Activated T-helper 9 cell treated with anti-CD3 and anti-CD28 coated beads, Interleukin-2, amount 50 U/mL, for 16 hours (primary cell): ENCODE data around the gene PRR5.
"Not testable (repeated sequence)": the region's sequence is repeated elsewhere in the genome, so short reads cannot be mapped to it uniquely, and the experiment has no call there.

ENCODE experiments used
- DNase-seq: peaks from one replicate; pipeline ENCODE4 v3.0.0-alpha.2; 2020; ENCODE audit warnings: low read depth

PRR5 gene

DNA sequence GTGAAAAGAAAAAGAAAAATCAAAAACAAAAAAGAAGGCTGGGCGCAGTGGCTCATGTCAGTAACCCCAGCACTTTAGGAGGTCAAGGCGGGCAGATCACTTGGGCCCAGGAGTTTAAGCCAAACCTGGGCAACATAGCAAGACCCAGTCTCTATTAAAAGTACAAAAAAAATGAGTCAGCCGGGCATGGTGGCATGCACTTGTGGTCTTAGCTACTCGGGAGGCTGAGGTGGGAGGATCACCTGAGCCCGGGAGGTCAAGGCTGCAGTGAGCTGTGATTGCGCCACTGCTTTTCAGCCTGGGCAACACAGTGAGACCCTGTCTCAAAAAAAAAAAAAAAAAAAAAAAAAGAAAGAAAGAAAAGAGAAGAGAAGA, 26.0 kb upstream of the PRR5 start:
- DNase-seq = not testable (repeated sequence)

DNA sequence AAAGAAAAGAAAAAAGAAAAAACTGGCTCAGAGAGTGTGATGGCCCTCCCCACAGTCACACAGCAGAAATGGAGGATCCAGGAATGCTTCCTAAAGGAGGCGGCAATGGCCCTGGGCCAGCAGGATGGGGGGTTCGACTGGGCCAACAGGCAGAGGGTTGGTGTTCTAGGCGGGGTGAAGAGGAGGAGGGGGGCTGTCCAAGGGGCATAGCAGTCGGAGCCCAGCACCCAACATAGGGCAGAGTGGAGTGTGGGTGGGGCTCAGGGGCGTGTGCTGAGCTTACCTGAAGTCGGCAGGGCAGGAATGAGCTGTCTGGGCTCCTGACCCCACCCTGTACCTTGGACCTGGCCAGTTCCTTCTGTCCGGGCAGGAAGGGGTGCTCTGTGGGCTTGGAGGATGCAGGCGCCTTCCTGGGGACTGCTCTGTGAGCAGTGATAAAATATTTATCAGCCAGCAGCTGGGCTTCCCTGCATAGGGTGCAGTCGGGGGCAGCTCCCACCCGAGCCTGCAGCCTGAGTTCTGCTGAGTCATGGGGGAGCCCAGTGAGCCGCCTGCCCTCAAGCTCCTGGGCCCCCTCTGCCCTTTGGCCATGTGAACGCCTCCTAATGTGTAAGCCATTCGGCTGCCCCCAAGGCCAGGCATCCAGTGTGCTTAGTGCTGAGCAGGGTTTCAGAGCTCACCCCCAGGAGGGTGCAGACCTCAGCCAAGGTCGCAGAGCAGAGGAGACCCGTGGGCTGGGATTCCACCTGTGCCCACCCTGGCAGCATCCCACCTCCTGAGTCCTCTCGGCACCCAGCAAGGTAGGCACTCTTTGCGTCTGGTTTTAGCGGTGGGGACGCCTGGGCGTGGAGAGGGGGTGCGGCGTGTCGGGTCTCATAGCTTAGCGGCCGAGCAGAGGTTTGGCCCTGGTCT, 25.3 kb upstream of the PRR5 start:
- DNase-seq = no peak

GRCh38 chr22:44677353-44677840, 24.6 kb upstream of the PRR5 start:
- no peak for DNase-seq

DNA sequence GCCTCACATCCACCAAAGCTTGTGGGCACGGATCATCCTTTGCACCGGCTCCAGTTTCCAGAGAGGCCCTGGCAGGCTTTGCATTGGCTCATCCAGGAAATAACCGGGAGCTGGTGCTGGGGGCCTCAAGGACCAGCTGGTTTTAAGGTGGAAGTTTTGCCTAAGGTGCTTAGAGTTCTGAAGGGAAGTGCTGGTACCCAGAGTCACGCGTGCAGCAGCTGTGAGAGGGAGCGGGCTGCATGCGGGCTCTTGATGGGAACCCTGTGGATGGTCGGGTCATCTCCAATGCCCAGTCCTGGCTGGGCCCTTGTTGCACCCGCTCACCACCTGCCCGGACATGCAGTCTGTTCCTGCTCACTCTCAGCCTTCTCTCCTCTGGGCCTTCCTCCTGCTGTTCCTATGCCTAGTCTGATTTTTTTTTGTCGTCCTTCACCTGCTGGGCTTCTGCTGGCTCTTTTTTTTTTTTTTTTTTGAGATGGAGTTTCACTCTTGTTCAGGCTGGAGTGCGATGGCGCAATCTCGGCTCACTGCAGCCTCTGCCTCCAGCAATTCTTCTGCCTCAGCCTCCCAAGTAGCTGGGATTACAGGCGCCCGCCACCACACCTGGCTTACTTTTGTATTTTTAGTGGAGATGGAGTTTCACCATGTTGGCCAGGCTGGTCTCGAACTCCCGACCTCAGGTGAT, 24.0 kb upstream of the PRR5 start:
- no peak for DNase-seq

DNA sequence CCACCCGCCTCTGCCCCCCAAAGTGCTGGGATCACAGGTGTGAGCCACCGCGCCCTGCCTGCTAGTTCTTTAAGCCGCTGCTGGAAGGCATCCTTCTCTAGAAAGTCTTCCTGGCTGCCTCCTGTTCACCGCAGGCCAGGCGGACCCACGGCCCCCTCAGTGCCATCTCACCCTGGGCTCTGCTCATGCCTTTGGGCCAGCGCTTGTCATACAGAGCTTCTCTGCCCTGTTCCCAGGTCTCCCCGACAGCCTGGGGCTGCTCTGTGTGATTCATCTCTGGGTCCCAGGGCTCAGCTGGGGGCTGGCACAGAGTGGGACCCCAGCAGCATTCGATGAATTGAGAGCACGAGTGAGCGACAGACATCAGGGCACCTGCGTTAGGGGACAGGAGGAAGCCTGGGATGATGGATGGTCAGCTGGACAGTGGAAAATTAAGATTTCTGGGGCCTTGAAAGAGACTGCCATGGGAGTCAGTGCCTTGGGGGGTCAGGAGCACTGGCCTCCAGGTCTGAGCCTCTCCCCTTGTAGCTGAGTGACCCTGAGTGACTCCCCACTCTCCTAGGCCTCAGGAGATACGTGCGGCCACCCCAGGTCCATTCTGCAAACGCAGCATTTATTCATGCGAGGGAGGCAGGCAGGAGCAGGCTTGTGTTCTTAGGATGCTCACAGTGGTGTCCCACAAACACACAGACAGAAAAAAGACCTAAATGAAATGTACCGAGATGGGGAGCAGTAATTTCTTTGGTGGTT, 23.3 kb upstream of the PRR5 start:
- no peak for DNase-seq

GRCh38 chr22:44679306-44679647, 22.7 kb upstream of the PRR5 start:
- DNase-seq = not testable (repeated sequence)

DNA sequence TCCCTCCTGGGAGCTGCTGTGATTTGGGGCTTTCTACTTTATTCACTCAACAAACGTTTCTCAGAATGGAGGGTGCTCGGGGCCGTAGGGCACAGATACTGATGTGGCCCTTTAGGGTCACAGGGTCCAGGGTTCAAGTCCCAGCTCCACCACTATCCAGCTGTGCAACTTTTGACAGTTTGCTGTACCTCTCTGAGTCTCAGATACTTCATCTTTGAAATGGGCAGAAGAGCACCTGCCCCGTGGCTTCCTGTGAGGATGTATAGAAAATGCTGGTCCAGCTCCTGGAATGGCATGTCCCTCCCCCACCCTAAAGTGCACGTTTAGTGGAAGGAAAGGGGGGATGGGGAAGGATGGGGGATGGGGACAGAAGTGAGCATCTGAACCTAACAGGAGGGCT, 21.9 kb upstream of the PRR5 start:
- no peak for DNase-seq

- no peak for DNase-seq
These were observed 21.5 kb upstream of the PRR5 start for GRCh38 chr22:44680481-44680894.

DNA sequence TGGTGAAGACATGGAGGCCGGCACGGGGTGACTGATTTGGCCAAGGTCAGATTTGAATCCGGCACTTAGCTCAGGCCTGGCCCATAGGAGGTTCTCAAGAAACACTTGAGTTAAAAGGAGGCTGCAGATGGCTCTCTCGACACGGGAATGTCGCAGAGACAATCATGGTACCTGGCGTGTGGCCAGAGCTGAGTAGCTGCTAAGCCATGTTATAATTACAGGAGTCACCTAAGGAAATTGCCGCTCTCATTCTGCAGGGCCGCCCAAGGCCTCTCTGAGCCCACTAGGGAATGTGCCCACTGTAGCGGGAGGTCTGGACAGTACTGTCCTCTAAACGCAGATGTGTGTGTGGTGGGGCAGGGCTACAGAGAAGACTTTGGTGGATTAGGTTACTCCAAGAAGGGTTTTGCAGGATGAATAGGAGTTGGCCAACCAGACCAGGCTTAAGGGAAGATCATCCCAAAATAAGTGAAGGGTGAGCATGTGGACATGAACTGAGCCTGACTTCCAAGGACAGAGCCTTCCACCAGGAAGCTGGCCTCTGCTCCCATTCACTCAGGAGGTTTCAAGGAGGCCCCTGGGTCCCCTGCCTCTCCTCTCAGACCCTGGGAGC, 19.3 kb upstream of the PRR5 start:
- no peak for DNase-seq

DNA sequence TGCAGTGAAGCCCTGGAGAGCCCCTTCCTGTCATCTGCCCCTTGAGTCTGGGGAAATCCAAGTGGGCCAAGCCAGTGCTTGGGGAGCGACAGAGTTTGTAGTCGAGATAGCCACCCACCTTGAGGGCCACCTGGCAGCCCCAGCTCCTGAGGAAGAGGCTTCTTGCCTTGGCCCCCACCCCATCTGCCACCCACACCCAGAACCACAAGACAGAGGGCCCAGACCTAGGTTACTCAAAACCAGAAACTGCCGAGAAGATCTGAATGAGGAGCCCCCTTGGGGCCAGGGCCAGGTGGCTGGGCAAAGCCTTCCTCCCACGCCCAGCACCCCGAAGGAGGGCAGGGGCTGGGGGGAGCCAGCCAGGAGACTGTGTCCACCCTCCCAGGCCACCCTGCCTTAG, 18.8 kb upstream of the PRR5 start:
- no peak for DNase-seq

DNA sequence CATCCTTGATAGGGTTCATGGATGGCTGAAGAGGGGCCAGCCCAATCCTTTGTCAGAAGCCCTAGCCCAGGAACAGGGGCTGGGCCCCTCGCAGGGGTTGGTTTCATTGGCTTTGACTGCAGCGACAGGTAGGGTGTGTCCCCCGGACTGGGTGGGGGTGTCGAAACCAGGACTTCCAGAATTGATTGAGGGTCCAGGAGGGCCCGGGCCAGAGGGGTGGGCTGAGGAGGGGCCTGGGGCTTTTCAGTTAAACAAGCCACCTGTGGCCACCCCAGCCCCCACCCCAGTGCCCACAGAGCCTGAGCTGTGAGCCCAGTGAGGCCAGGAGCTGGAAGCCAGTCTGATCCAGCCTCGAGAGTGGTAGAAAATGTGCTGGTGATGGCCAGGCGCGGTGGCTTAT, 18.1 kb upstream of the PRR5 start:
- no peak for DNase-seq

DNA sequence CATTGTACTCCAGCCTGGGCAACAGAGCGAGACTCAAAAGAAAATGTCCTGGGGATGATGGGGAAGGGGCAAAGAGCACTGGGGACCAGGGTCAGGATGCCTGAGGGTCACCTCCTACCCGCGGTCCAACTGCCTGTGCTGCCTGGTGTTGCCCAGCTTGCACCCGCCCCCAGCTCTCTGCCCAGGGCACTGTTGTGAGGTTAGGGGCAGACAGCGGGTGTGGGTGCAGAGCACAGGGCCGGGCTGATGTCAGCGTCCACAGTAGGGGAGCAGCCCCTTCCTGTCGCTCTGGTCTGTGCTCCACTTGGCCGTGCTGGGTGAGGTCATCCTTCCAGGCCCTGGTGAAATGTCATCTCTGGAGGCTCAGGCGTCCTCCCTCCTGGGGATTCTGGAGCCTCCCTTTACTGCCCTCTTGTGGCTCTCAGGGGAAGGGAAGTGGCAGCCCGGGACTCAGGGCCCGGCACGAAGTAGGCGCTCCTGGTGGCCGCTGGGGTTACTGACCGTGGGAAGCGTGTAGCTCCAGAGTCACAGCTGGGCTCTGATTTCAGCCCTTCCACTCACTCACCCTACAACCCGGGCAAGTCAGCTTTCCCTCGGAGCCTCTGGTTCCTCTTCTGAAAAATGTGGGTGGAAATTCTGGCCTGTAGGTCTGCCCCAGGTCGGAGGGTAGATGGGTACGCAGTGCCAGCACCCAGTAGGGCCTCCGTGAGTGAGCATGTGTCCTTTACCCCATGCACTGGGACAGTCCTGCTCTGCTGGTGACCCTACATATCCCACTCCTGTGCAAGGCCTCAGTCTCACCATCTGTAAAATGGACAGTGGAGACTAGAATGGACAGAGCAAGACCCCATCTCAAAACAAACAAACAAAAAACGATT, 17.3 kb upstream of the PRR5 start:
- peak; percentile 75 for DNase-seq

GRCh38 chr22:44685384-44686056, 16.5 kb upstream of the PRR5 start:
- DNase-seq = peak; percentile 79

DNA sequence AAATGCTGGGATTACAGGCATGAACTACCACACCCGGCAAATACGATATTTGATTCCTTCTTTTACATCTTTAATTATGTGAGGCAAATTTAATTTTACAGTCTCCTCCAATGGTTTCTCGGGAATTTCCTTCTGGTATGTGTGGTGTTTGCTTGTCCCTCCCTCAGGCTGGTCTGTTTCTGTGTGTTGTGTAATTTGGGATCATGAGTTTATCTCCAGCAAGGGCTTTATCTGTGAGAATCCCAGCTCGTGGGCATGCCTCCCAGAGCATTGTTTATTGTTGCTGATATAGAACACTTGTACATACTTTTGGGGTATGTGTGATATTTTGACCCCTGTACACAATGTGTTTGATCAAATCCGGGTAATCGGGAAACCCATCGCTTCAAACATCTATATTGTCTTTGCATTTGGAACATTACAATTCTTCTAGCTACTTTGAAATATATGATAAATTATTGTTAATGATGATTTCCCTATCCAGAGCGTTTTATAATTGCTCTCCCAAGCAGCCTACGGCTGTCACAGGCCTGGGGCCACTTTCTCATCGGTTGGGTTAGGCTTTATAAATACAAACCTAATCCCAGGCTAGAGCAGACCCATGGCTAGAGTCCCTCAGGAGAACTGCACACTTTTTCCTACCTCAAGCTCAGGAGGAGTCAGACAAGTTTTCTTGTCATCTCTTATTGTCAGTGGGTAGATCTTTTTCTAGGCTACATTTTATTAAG, 15.0 kb upstream of the PRR5 start:
- no peak for DNase-seq

GRCh38 chr22:44689173-44689572, 12.8 kb upstream of the PRR5 start:
- DNase-seq = no peak

- DNase-seq = no peak
These were observed 12.0 kb upstream of the PRR5 start for GRCh38 chr22:44689915-44690524.

DNA sequence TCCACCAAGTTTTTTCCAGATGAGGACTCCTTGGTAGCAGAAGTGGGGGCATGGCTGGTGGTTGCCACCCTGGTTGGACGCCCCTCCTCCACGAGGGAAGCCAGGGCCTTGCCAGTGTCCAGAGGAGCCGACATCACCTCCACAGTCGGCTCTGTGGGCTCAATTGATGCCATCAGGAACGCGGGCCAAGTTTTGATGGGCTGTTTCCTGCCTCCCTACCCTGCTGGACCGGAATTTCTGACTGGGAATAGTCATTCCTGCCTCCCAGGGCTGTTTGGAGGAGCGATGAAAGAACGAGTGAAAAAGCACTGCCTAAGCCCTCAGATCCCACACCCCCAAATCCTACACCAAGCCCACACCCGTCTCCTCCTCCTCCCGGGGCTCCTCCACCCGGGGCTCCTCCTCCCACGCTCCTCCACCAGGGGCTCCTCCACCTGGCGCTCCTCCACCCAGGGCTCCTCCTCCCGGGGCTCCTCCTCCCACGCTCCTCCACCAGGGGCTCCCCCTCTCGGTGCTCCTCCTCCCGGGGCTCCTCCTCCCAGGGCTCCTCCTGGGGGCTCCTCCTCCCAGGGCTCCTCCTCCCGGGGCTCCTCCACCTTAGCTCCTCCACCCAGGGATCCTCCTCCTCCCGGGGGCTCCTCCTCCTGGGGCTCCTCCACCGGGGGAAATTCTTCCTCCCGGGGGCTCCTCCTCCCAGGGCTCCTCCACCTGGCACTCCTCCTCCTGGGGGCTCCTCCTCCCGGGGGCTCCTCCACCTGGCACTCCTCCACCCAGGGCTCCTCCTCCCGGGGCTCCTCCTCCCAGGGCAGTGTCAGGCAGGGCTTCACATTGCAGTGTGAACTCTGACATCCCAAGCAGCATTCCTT, 10.0 kb upstream of the PRR5 start:
- DNase-seq = no peak

- no peak for DNase-seq
These were observed 9.4 kb upstream of the PRR5 start for GRCh38 chr22:44692662-44693007.

- no peak for DNase-seq
These were observed 8.9 kb upstream of the PRR5 start for GRCh38 chr22:44693145-44693544.
